GM12873 (cell line): ENCODE data around the gene PATJ.

Experiments
- TF ChIP-seq, protein P1 (sequence below): IDR thresholded peaks from 2 replicates; pipeline ENCODE4 v1.5.1; 2012; ENCODE audit warnings: low read depth, mild to moderate bottlenecking, moderate library complexity, low read length, control low read depth; ENCODE audit not compliant: insufficient read depth; ENCODE audit errors: missing control alignments

PATJ gene

GRCh38 chr1:61741711-61742619, at the start of gene PATJ:
Gene PATJ (plus strand): TSS chr1:61742480. CDS start chr1:61762893, 20,413 bp downstream.
- TF ChIP-seq, protein P1, sequence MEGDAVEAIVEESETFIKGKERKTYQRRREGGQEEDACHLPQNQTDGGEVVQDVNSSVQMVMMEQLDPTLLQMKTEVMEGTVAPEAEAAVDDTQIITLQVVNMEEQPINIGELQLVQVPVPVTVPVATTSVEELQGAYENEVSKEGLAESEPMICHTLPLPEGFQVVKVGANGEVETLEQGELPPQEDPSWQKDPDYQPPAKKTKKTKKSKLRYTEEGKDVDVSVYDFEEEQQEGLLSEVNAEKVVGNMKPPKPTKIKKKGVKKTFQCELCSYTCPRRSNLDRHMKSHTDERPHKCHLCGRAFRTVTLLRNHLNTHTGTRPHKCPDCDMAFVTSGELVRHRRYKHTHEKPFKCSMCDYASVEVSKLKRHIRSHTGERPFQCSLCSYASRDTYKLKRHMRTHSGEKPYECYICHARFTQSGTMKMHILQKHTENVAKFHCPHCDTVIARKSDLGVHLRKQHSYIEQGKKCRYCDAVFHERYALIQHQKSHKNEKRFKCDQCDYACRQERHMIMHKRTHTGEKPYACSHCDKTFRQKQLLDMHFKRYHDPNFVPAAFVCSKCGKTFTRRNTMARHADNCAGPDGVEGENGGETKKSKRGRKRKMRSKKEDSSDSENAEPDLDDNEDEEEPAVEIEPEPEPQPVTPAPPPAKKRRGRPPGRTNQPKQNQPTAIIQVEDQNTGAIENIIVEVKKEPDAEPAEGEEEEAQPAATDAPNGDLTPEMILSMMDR, result no peak

DNA sequence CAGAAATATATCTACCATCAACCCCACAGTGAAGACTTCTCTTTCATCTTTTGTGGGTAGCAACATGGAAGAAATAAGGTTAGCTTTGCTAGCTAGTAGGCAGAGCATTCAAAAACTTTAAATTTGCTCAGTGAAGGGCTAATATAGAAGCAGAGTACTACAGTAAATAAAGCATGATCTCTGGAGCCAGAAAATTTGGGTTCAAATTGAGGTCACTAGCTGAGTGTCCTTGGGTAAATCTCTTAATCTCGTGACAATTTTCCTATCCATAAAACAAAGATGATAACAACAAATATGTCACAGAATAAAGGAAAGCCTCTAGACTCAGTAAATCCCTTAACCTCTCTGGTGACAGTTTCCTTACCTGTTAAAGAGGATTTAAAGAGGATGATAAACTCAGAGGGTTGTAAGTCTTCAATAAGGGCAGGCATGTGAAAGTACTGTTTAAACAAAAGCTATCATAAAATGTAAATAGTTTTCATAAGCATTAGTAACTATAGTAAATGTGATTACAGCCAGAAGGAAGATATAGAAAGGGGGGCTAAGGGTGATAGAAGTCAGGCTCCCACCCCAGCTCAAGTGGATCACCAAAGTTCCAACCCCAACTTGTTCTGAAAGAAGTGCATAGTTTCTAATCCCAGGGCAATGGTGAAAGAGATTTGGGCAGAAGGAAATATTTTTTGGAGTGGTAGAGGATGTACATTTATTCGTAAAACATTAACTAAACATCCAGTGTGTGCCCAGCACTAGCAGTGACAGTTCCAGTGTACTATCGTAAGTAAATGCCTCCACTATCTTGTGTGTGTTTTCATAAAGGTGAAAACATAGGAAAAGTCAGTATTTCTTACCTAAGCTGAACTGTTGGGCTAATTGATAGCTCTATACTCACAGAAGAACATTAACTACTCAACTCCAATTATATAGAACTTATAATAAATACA, 42.1 kb upstream of the PATJ start:
- TF ChIP-seq, protein P1, result no peak

GRCh38 chr1:61708953-61709907, 33.0 kb upstream of the PATJ start:
- TF ChIP-seq, protein P1, result no peak

DNA sequence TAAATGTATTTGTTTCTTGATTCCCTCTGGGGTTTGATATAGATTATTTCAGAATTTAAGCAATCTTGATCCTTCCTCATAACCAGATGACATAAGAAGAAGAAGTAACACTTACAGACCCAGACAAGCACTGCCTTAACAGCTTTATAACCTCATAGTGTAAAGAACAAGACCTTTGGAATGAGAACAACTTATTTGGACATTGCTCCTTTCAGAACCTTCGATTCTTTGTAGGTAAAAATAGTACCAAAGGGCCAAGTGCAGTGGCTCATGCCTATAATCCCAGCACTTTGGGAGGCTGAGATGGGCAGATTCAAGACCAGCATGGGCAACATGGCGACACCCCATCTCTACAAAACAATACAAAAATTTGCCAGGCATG, 32.4 kb upstream of the PATJ start:
- TF ChIP-seq, protein P1, result no peak

DNA sequence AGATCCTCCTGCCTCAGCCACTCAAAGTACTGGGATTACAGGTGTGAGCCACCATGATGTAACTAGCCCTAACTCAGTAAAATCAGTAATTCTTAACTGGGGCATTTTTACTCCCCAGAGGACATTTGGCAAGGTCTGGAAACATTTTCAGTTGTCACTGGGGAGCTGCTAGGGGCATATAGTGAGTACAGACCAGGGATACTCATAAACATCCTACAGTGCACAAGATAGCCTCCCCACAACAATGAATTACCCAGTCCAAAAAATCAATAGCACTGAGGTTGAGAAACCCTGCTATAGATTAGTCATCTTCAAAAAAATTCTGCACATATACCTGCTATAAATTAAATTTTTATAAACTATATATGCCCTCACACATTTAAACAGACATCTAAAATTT, 30.3 kb upstream of the PATJ start:
- TF ChIP-seq, protein P1, result no peak

DNA sequence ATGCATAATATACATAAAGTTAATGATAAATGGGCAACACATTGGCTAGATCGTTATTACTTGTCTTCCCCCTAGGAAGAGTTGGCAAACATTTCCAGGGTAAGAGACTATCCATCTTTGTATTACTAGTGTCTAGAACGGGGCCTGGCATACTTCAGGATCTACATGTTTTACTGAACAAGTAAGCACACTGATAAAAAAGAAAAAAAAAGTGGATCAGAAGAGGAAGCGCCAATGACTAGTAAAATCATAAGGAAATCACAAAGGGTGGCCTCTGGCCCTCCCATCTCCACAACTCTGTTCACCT, 17.8 kb upstream of the PATJ start:
- TF ChIP-seq, protein P1, result no peak
